RPMI7951 (cell line): ENCODE results near the gene CGNL1. TPM values are rescaled to one million over a fixed set of nuclear protein-coding genes. Genes with fewer than 3 reads are reported as not detected.

Experiments
- DNase-seq: peaks from one replicate; pipeline ENCODE4 v3.0.0-alpha.2; 2012; ENCODE audit warnings: low read depth
- total RNA-seq: library from RNA; depleted of rRNA; stranded (reverse); fragments of >200 nt; shearing (Covaris generic); gene quantifications from 2 replicates; pipeline ENCODE4 v1.2.3, GENCODE V29; 2014

CGNL1 gene
- total RNA-seq, 1 experiment from 2014 or later = under 0.01 TPM

- no peak for DNase-seq
These were observed 47.4 kb downstream of the CGNL1 start for GRCh38 chr15:57423599-57424140.

- DNase-seq = no peak
These were observed 48.5 kb downstream of the CGNL1 start for GRCh38 chr15:57424628-57425405.

GRCh38 chr15:57425842-57426241 lies 49.5 kb downstream of the CGNL1 start:
- DNase-seq = no peak

- DNase-seq = peak; percentile 39
These were observed 51.1 kb downstream of the CGNL1 start for GRCh38 chr15:57427367-57427821.

GRCh38 chr15:57432141-57432741 lies 55.9 kb downstream of the CGNL1 start:
- DNase-seq = peak; percentile 11

GRCh38 chr15:57436166-57436565 lies 59.9 kb downstream of the CGNL1 start:
- no peak for DNase-seq

- no peak for DNase-seq
These were observed 60.7 kb downstream of the CGNL1 start for GRCh38 chr15:57436961-57437360.

- no peak for DNase-seq
These were observed 61.3 kb downstream of the CGNL1 start for GRCh38 chr15:57437564-57437963.

GRCh38 chr15:57438166-57438565 lies 61.9 kb downstream of the CGNL1 start:
- DNase-seq = no peak

GRCh38 chr15:57439128-57440027 lies 63.1 kb downstream of the CGNL1 start:
- no peak for DNase-seq

- no peak for DNase-seq
These were observed 63.9 kb downstream of the CGNL1 start for GRCh38 chr15:57440167-57440566.

- peak; percentile 85 for DNase-seq
These were observed 64.5 kb downstream of the CGNL1 start for GRCh38 chr15:57440799-57441198.

- no peak for DNase-seq
These were observed 66.0 kb downstream of the CGNL1 start for GRCh38 chr15:57442335-57442734.

GRCh38 chr15:57443486-57443885 lies 67.2 kb downstream of the CGNL1 start:
- no peak for DNase-seq

- DNase-seq = peak; percentile 38
These were observed 68.7 kb downstream of the CGNL1 start for GRCh38 chr15:57444877-57445513.

GRCh38 chr15:57445872-57446271 lies 69.6 kb downstream of the CGNL1 start:
- peak; percentile 16 for DNase-seq

GRCh38 chr15:57446393-57446792 lies 70.1 kb downstream of the CGNL1 start:
- no peak for DNase-seq

GRCh38 chr15:57451555-57451954 lies 75.2 kb downstream of the CGNL1 start:
- no peak for DNase-seq

- no peak for DNase-seq
These were observed 75.9 kb downstream of the CGNL1 start for GRCh38 chr15:57452090-57452754.

GRCh38 chr15:57455929-57456328 lies 79.6 kb downstream of the CGNL1 start:
- no peak for DNase-seq

GRCh38 chr15:57456559-57456958 lies 80.3 kb downstream of the CGNL1 start:
- DNase-seq = no peak
